Measurements from ENCODE around the gene NAIP. TPM values are rescaled to one million over a fixed set of nuclear protein-coding genes. Genes with fewer than 3 reads are reported as not detected.
"Not testable (repeated sequence)": the region's sequence is repeated elsewhere in the genome, so short reads cannot be mapped to it uniquely, and the experiment has no call there.

Gene NAIP
- total RNA-seq, 1 donor from 2014 or later = 5.5 TPM

GRCh38 chr5:70931709-70932368, 93.3 kb downstream of the NAIP start:
- not testable (repeated sequence) for ATAC-seq

GRCh38 chr5:70925211-70925562, 100.0 kb downstream of the NAIP start:
- DNase-seq (ENCODE audit: low spot score) = not testable (repeated sequence)
- peak; percentile 60 for ATAC-seq

More at GRCh38 chr5:70931709-70932368, 93.3 kb downstream of the NAIP start:
- not testable (repeated sequence) for DNase-seq (ENCODE audit: low spot score)

Other genes starting within 250 kb of the NAIP start
- gene SERF1A, start 124.7 kb downstream of the NAIP start, total RNA-seq = not detected
- gene SMN1, start 100.3 kb downstream of the NAIP start, total RNA-seq = 8.3 TPM
- gene GTF2H2, start 42.3 kb upstream of the NAIP start, total RNA-seq = 9.0 TPM